GM19023 (cell line): ENCODE results near the gene TWNK.

Experiments used
- ATAC-seq: cut with Tn5 transposase; IDR thresholded peaks from one replicate; pipeline ENCODE4 v1.9.1; 2021; ENCODE audit warnings: mild to moderate bottlenecking, moderate library complexity; ENCODE audit not compliant: unreplicated experiment

The TWNK gene

GRCh38 chr10:100986952-100987684, at the start of gene TWNK, which contains the start of gene MRPL43:
Gene TWNK (plus strand): TSS chr10:100987543. CDS start chr10:100988211, 668 bp downstream.
Gene MRPL43 (minus strand): TSS chr10:100987497. CDS start chr10:100987443, 54 bp downstream.
- ATAC-seq: peak; percentile 90

- no peak for ATAC-seq
Observed at GRCh38 chr10:100939763-100940344, 47.5 kb upstream of the TWNK start.

- ATAC-seq: no peak
Observed at GRCh38 chr10:100942229-100942628, 45.1 kb upstream of the TWNK start.

- ATAC-seq: no peak
Observed at GRCh38 chr10:100943508-100943907, 43.8 kb upstream of the TWNK start.

GRCh38 chr10:100945754-100946153, 41.6 kb upstream of the TWNK start:
- no peak for ATAC-seq

- ATAC-seq: no peak
Observed at GRCh38 chr10:100948916-100949315, 38.4 kb upstream of the TWNK start.

DNA sequence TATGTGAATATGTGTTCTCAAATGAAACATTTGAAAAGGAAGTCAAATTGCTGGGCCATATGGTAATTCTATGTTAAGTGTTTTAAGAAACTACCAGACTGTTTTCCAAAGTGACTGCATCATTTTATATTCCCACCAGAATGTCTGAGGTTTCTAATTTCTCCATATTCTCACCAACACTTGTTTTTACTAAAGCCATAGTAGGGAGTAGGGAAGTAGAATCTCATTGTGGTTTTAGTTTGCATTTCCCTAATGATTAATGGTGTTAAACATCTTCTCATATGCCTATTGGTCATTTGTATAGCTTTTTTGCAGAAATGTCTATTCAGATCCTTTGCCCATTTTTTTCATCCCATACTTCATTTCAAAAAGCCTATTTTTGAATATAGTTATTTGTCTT, 27.1 kb upstream of the TWNK start:
- ATAC-seq: no peak

DNA sequence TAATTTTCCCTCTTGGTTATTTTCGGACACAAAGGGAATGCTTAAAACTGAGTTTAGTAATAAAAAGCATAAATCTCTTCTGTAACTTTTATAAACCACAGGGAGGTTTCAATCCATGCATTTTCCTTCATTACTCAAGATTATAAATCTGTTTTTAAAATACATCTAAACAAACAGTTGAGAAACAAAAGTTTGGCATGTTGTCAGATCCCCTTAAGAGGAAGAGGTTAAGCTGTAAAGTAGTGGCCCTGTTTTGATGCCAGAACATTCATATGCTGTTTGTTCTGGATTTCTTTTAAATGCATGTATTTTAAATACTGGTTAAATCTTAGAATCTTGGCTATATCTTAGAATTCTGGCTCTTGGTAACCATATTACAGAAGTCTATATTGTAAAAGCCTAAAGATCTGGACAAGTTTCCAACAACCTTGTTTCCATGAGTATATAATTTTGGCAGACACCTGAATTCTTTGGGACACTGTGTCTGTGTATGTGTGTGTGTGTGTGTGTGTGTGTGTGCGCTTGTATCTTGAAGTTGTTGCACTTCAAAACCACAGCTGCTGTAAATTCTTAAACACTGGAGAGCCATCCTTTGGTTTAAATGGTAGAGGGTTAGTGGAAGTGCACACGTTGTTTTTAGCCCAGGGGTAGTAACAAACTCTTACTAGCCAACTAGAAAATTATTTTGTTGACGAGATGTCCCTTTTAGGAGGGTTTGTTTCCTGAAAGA, 24.8 kb upstream of the TWNK start:
- no peak for ATAC-seq

DNA sequence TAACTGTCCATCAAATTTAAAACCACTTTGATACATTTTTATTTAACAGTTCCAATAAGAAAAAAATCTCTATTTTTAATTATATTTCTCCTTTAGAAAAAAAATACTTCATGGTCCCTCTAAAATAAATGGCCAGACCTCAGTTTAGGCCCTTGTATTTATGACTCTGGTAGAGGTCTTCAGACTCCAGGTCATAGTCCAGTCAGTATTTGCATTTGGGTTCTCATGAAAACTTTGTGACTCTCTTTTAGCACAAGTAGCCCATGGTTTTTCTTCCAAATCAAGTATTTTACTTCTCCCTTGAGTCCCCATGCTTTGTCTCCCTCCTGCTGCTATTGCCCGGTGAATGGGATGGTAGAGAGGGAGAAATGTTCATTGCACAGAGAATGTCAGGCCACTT, 23.5 kb upstream of the TWNK start:
- no peak for ATAC-seq

DNA sequence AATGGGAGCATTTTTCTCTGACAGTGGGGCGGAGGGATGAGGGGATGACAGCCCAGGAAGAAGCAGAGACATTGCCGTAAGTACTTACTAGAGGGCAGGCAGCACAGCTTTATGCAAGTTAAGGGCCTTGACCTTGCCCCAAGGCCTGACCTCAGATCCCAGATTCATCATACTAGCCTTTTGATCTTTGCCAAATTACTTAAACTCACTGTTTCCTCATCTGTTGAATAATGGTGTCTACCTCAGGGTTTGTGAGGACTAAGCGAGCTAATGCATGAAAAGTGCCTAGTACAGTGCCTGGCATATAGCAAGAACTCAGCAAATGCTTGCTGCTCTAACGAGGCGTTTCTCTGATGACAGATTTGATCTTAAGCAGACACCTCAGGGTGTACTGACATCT, 21.5 kb upstream of the TWNK start:
- no peak for ATAC-seq

- no peak for ATAC-seq
Observed at GRCh38 chr10:100966887-100967286, 20.5 kb upstream of the TWNK start.

DNA sequence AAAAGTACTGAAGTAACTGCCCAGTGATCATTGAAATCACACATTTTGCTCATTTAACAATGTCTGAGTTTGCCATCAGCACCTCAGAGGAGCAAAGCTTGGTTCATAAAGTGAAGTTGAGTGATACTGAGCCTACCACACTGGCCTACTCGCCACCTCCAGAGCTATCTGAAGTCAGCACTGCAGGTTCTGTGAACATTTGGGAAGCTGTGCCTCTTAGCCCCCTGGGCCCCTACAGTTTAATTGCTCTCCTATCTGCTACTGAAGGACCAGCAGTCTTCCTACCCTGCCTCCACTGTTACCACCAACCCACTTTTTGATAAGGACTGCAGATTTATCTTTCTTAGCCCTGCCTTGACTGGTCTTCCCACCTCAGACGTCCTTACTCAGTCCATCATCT, 20.0 kb upstream of the TWNK start:
- no peak for ATAC-seq

DNA sequence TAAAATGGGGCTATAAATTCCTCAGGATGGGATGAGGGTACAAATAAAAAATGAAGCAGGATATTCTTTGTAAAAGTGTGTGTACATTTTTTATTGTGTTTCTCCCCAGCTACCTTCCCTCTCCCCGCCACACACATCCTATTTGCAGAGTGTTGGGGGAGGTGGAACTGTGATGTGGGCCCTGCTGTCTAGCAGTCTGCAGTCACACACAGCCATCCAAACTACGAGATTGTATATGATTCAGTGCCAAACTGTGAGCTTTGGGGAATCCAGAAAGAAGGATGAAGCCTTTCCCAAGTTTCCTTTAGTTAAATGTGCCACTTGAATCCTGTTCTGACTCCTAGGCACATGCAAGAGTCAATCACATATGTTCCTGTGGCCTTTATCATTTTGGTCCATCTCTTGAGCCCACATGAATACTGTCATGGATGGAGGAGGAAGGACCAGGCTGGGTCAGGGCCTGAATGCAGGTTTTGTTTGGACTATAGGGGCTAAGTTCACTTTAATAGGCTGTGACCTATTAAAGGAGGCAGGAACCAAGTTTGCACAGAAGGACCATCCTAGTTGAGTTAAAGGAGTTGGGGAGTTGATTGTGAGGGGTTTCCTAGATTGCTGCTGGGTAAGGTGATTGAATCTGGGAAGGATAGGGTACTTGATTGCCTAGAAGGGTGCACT, 19.1 kb upstream of the TWNK start:
- ATAC-seq: no peak

GRCh38 chr10:100968863-100969186, 18.5 kb upstream of the TWNK start:
- no peak for ATAC-seq

DNA sequence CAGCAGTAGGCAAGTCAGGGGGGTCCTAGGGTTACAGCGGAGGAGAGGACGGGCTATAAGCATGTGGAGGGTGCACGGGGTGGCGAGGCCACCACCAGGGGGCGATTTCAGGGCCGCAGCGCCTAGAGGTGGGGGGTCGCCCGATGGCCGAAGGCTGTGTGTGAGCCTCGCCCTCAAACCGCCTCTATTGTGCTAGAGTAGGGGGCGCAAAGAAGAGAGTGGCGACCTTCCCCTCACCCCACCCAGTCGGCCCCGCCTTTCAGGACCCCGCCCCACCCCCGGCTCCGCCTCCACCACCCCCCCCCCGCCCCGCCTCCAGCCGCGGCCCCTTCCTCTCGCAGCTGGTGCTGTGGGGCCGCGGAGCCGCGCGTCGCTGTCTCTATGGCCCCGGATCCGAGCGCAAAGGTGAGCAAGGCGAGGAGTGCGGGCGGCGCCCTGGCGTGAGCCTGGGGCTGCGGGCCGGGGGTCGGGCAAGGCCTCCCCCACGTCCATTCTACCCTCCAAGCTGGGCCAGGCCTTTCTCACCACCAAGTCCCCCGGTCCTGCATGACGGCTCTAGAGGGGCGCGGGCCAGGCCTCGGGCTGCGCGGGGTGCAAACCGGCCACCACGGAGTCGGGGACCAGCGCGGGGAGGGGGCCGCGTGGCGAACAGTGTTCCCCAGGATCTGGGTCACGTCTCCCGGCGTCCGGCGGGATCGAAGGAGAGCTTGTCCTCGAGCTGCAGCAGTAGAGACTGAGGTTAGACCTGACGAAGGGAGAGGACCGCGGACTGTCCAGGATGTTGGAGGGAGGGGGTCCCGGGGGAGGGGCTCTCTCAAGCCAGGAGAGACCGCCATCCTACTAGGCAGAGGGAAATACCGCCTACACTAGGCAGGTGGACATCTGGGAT, 17.9 kb upstream of the TWNK start, which contains the start of gene SEMA4G:
SEMA4G (plus strand) TSS at position 318 of the 889 bp plus-strand sequence. CDS start 3,409 bp downstream, outside the sequence.
- ATAC-seq: peak; percentile 58

- ATAC-seq: no peak
Observed at GRCh38 chr10:100970076-100970913, 17.0 kb upstream of the TWNK start.

- no peak for ATAC-seq
Observed at GRCh38 chr10:100970914-100971811, 16.2 kb upstream of the TWNK start.

DNA sequence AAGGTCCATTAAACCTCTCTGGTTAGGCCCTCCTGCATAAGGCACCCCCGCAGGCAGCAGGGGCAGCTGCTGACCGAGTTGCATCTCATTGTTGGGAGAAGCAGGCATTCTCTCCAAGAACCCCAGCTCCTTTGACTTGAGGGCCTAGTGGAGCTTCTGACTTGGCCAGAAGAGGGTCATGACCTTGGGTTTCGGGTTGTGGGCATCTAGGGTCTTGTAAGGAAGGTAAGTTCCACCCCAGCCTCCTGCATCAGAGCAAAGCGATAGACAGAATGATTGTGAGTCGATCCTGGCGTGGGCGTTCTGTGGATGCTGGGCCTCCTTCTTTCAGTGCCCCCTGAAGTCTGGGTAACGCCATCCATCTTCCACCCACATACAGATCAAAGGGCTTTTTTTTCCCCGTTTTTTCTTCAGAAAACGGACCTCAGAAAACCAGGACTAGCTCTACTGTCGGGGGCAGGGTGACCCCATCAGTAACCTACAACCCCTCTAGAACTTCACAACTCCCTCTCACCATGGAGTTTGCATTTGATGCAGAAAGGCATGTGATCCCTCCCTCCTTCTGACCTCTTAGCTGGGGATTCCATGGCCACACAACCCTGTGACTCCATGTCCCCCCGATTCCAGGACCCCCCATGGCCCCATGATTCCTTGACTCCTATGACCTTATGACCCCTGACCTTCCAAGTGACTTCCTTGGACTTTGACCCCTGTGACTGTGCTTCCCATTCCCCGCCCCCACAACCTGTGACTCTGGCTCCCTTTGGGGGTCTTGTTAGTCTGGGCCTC, 15.0 kb upstream of the TWNK start:
- no peak for ATAC-seq
